ENCODE results near the gene E2F7.

- TF ChIP-seq EZH2 (IDR thresholded peaks at IDR 0.05; ENCODE audit: borderline replicate concordance, insufficient read depth, low read length, poor library complexity, severe bottlenecking) (no peak), CTCF (IDR thresholded peaks at IDR 0.05; ENCODE audit: poor library complexity, severe bottlenecking) (no peak)
Measured at GRCh38 chr12:76976777-76977382, 88.5 kb downstream of the E2F7 start.

Measured in neural cell (in vitro differentiated cells).